Measurements from ENCODE around the gene KCNJ5. TPM values are rescaled to one million over a fixed set of nuclear protein-coding genes. Genes with fewer than 3 reads are reported as not detected.

Gene KCNJ5
- total and polyA plus RNA-seq, 4 donors: 1.6 to 2.7 (median 2.4) TPM

GRCh38 chr11:128934351-128934750 is 43.2 kb downstream of the KCNJ5 start:
- WGBS (ENCODE audit: insufficient coverage): 94% methylated on average over 7 of the region's 7 CpGs
- DNase-seq (ENCODE audit: low read depth in 4 of 6, low spot score in 6 of 6): no peak
- Histone ChIP-seq H3K27ac (ENCODE audit: low read depth, low read length) (no peak overlapping the region), H3K27me3 (ENCODE audit: control insufficient read depth, insufficient read depth, low read length) (no peaks in the 10 kb centered on the region), H3K9me3 (ENCODE audit: control insufficient read depth, insufficient read depth, low read length) (no peaks in the 10 kb centered on the region), H3K4me1 (ENCODE audit: control insufficient read depth, insufficient read depth, low read length) (peaks cover 34% of the 10 kb centered on the region), H3K4me3 (ENCODE audit: low read depth, low read length) (no peak overlapping the region), H3K36me3 (ENCODE audit: control insufficient read depth, insufficient read depth, low read length) (no peaks in the 10 kb centered on the region)

DNA sequence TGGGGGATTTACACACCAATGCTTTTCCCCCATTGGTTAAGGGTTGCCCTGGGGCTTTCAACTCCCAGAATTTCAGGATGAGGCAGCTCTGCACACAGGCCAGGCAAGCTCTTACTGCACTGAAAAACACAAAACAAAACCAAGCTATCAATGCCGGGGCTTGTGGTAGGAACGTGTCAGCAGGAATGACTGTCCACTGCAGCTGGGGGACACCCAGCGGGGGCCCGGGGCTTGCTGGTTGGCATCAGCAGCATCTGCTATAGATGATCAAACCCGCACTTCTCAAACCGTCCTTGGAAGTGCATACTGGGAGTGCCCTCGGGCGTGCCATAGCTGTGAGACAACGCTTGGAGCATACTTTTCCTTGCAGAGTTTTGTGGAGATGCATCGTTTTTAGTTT is 43.8 kb downstream of the KCNJ5 start:
- no peaks in the 10 kb centered on the region for H3K36me3 ChIP-seq (ENCODE audit: control insufficient read depth, insufficient read depth, low read length)
- H3K4me1 ChIP-seq (ENCODE audit: control insufficient read depth, insufficient read depth, low read length): peaks cover 28% of the 10 kb centered on the region
- no peaks in the 10 kb centered on the region for H3K27me3 ChIP-seq (ENCODE audit: control insufficient read depth, insufficient read depth, low read length)
- 87% methylated on average over 5 of the region's 10 CpGs for WGBS (ENCODE audit: insufficient coverage)
- H3K4me3 ChIP-seq (ENCODE audit: low read depth, low read length): no peak overlapping the region
- H3K9me3 ChIP-seq (ENCODE audit: control insufficient read depth, insufficient read depth, low read length): no peaks in the 10 kb centered on the region
- no peak for DNase-seq (ENCODE audit: low read depth in 4 of 6, low spot score in 6 of 6)
- no peak overlapping the region for H3K27ac ChIP-seq (ENCODE audit: low read depth, low read length)

GRCh38 chr11:128936606-128937251 is 45.6 kb downstream of the KCNJ5 start:
- 43% methylated on average over 15 of the region's 16 CpGs for WGBS (ENCODE audit: insufficient coverage)
- H3K4me1 ChIP-seq (ENCODE audit: control insufficient read depth, insufficient read depth, low read length): peaks cover 24% of the 10 kb centered on the region
- no peaks in the 10 kb centered on the region for H3K9me3 ChIP-seq (ENCODE audit: control insufficient read depth, insufficient read depth, low read length)
- no peaks in the 10 kb centered on the region for H3K36me3 ChIP-seq (ENCODE audit: control insufficient read depth, insufficient read depth, low read length)
- no peak overlapping the region for H3K27ac ChIP-seq (ENCODE audit: low read depth, low read length)
- no peaks in the 10 kb centered on the region for H3K27me3 ChIP-seq (ENCODE audit: control insufficient read depth, insufficient read depth, low read length)
- H3K4me3 ChIP-seq (ENCODE audit: low read depth, low read length): no peak overlapping the region
- peak in 1 of 6 donors; percentile 84 for DNase-seq (ENCODE audit: low read depth in 4 of 6, low spot score in 6 of 6)

- Histone ChIP-seq H3K36me3 (ENCODE audit: control insufficient read depth, insufficient read depth, low read length) (no peaks in the 10 kb centered on the region), H3K9me3 (ENCODE audit: control insufficient read depth, insufficient read depth, low read length) (no peaks in the 10 kb centered on the region), H3K27me3 (ENCODE audit: control insufficient read depth, insufficient read depth, low read length) (no peaks in the 10 kb centered on the region), H3K4me1 (ENCODE audit: control insufficient read depth, insufficient read depth, low read length) (peaks cover 29% of the 10 kb centered on the region), H3K4me3 (ENCODE audit: low read depth, low read length) (no peak overlapping the region), H3K27ac (ENCODE audit: low read depth, low read length) (no peak overlapping the region)
- WGBS (ENCODE audit: insufficient coverage): 71% methylated on average over 9 of the region's 9 CpGs
- no peak for DNase-seq (ENCODE audit: low read depth in 4 of 6, low spot score in 6 of 6)
Measured at GRCh38 chr11:128937480-128937879, 46.3 kb downstream of the KCNJ5 start.

DNA sequence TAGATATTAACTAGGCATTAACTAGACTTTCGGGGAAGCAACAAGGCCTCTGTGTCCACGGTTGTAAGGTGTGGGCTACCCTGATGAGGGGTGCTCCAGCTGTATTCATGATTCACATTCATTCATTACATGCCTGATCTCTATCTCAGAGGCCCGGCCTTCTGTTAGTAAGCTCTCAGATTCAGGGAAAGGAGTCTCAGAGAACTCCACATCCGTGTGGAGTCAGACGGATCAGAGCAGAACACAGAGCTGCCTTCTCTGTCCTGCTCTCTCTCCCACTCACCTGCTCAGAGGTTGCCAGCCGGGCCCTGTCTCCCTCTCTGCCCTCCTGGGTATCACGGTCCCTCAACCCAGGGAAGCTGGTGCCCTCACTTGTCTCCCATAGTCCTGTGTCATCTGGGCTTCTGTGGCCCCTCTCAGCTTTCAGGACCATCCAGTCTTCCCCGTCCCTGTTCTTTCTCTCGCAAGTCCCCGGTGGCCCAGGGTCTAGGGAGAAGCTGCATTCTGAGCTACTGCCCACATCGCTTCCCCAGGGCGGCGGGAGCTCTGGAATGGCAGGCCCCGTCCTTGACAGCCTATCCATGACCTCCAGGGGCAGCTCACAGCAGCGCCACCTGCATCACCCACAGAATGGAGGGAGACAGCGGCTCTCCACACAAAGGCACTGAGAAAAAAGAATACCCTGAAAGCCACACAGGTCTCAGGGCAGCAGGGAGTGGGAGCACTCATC is 47.2 kb downstream of the KCNJ5 start:
- WGBS (ENCODE audit: insufficient coverage): 91% methylated on average over 15 of the region's 16 CpGs
- Histone ChIP-seq H3K9me3 (ENCODE audit: control insufficient read depth, insufficient read depth, low read length) (no peaks in the 10 kb centered on the region), H3K4me1 (ENCODE audit: control insufficient read depth, insufficient read depth, low read length) (peaks cover 38% of the 10 kb centered on the region), H3K4me3 (ENCODE audit: low read depth, low read length) (no peak overlapping the region), H3K27me3 (ENCODE audit: control insufficient read depth, insufficient read depth, low read length) (no peaks in the 10 kb centered on the region), H3K36me3 (ENCODE audit: control insufficient read depth, insufficient read depth, low read length) (no peaks in the 10 kb centered on the region), H3K27ac (ENCODE audit: low read depth, low read length) (no peak overlapping the region)
- no peak for DNase-seq (ENCODE audit: low read depth in 4 of 6, low spot score in 6 of 6)

- no peak for DNase-seq (ENCODE audit: low read depth in 4 of 6, low spot score in 6 of 6)
- H3K9me3 ChIP-seq (ENCODE audit: control insufficient read depth, insufficient read depth, low read length): no peaks in the 10 kb centered on the region
- H3K36me3 ChIP-seq (ENCODE audit: control insufficient read depth, insufficient read depth, low read length): no peaks in the 10 kb centered on the region
- WGBS (ENCODE audit: insufficient coverage): 88% methylated on average over 11 of the region's 11 CpGs
- H3K27me3 ChIP-seq (ENCODE audit: control insufficient read depth, insufficient read depth, low read length): no peaks in the 10 kb centered on the region
- no peak overlapping the region for H3K27ac ChIP-seq (ENCODE audit: low read depth, low read length)
- H3K4me1 ChIP-seq (ENCODE audit: control insufficient read depth, insufficient read depth, low read length): peaks cover 42% of the 10 kb centered on the region
- H3K4me3 ChIP-seq (ENCODE audit: low read depth, low read length): no peak overlapping the region
Measured at GRCh38 chr11:128939591-128939990, 48.4 kb downstream of the KCNJ5 start.

GRCh38 chr11:128940156-128940555 is 49.0 kb downstream of the KCNJ5 start:
- Histone ChIP-seq H3K36me3 (ENCODE audit: control insufficient read depth, insufficient read depth, low read length) (no peaks in the 10 kb centered on the region), H3K9me3 (ENCODE audit: control insufficient read depth, insufficient read depth, low read length) (no peaks in the 10 kb centered on the region), H3K4me3 (ENCODE audit: low read depth, low read length) (no peak overlapping the region), H3K4me1 (ENCODE audit: control insufficient read depth, insufficient read depth, low read length) (peaks cover 42% of the 10 kb centered on the region), H3K27me3 (ENCODE audit: control insufficient read depth, insufficient read depth, low read length) (no peaks in the 10 kb centered on the region), H3K27ac (ENCODE audit: low read depth, low read length) (no peak overlapping the region)
- no peak for DNase-seq (ENCODE audit: low read depth in 4 of 6, low spot score in 6 of 6)
- WGBS (ENCODE audit: insufficient coverage): 76% methylated on average over 5 of the region's 5 CpGs

DNA sequence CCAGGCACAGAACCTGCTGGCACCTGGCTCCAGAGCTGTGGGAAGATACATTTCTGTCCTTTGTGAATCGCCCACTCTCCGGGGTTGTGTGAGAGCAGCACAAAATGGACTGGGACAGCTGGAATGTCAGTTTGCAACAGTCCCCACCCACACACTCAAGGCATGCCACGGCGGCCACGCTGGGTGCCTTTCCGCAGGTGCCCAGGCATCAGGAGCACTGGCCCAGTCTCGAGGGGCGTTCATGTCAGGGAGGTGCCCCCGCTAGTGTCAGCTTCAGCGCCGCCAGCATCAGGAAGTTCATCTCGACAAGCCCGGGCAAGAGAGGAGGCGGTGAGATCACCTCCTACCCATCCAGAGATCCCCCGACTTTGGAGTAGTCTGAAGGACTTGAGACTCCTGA is 49.4 kb downstream of the KCNJ5 start:
- no peaks in the 10 kb centered on the region for H3K27me3 ChIP-seq (ENCODE audit: control insufficient read depth, insufficient read depth, low read length)
- WGBS (ENCODE audit: insufficient coverage): 83% methylated on average over 10 of the region's 15 CpGs
- no peak for DNase-seq (ENCODE audit: low read depth in 4 of 6, low spot score in 6 of 6)
- no peaks in the 10 kb centered on the region for H3K36me3 ChIP-seq (ENCODE audit: control insufficient read depth, insufficient read depth, low read length)
- H3K4me3 ChIP-seq (ENCODE audit: low read depth, low read length): no peak overlapping the region
- peaks cover 42% of the 10 kb centered on the region for H3K4me1 ChIP-seq (ENCODE audit: control insufficient read depth, insufficient read depth, low read length)
- H3K27ac ChIP-seq (ENCODE audit: low read depth, low read length): no peak overlapping the region
- H3K9me3 ChIP-seq (ENCODE audit: control insufficient read depth, insufficient read depth, low read length): no peaks in the 10 kb centered on the region

DNA sequence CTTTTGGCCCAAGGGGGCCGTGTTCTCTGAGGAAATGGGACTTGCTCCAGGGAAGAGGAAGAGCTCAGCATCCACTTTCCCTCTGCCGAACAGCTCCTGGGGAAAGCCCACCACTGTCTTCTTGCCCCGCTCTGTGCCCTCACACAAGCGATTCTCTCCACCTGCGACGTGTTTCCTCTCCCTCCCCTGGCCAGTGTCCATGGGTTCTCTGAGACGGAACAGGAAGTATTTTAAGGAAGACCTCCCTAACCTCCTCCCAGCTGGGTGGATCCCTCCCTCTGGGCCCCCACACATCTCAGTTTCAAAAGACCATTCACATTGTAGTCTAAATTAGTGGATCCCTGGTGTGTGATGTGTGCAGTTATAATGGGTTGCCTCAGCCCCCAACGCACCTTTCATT is 50.0 kb downstream of the KCNJ5 start:
- Histone ChIP-seq H3K27ac (ENCODE audit: low read depth, low read length) (no peak overlapping the region), H3K4me3 (ENCODE audit: low read depth, low read length) (no peak overlapping the region), H3K36me3 (ENCODE audit: control insufficient read depth, insufficient read depth, low read length) (no peaks in the 10 kb centered on the region), H3K27me3 (ENCODE audit: control insufficient read depth, insufficient read depth, low read length) (no peaks in the 10 kb centered on the region), H3K9me3 (ENCODE audit: control insufficient read depth, insufficient read depth, low read length) (no peaks in the 10 kb centered on the region), H3K4me1 (ENCODE audit: control insufficient read depth, insufficient read depth, low read length) (peaks cover 42% of the 10 kb centered on the region)
- no peak for DNase-seq (ENCODE audit: low read depth in 4 of 6, low spot score in 6 of 6)
- WGBS (ENCODE audit: insufficient coverage): 70% methylated on average over 7 of the region's 8 CpGs

Data from spinal cord (tissue), 10 donors.